Measurements from ENCODE around the gene GALNT10. TPM values are rescaled to one million over a fixed set of nuclear protein-coding genes. Genes with fewer than 3 reads are reported as not detected.

Gene GALNT10
- total RNA-seq, 1 donor from 2014 or later, result 10.2 TPM

GRCh38 chr5:154318691-154319090 is 128.2 kb downstream of the GALNT10 start:
- Histone ChIP-seq H3K9ac (no peak overlapping the region), H3K79me2 (ENCODE audit: low read depth) (no peaks in the 10 kb centered on the region), H3K36me3 (no peaks in the 10 kb centered on the region), H3K4me3 (no peak overlapping the region), H2AFZ (replicated peaks) (no peak overlapping the region), H3K27me3 (no peaks in the 10 kb centered on the region), H3K4me2 (no peak overlapping the region), H3K9me3 (ENCODE audit: low read depth) (no peaks in the 10 kb centered on the region), H3F3A (ENCODE audit: low read depth) (peaks cover 8% of the 10 kb centered on the region), H4K20me1 (ENCODE audit: low read depth) (no peaks in the 10 kb centered on the region), H3K27ac (no peak overlapping the region), H3K4me1 (peaks cover 25% of the 10 kb centered on the region)
- TF ChIP-seq CTCF (IDR thresholded peaks at IDR 0.05), result no peak
- TF ChIP-seq EZH2 (IDR thresholded peaks at IDR 0.05), result no peak
- no peaks in the 10 kb centered on the region for H3K36me3 Mint-ChIP-seq
- no peak overlapping the region for H3K4me3 Mint-ChIP-seq
- no peaks in the 10 kb centered on the region for H3K9me3 Mint-ChIP-seq
- H3K4me1 Mint-ChIP-seq, result peaks cover 34% of the 10 kb centered on the region
- DNase-seq (ENCODE audit: low spot score), result no peak
- H3K27me3 Mint-ChIP-seq (ENCODE audit: insufficient read depth, low read depth), result peaks cover 10% of the 10 kb centered on the region
- peak overlapping the region; percentile 24 for H3K27ac Mint-ChIP-seq

- Histone ChIP-seq H3K4me3 (no peak overlapping the region), H3K27me3 (no peaks in the 10 kb centered on the region), H3F3A (ENCODE audit: low read depth) (peaks cover 8% of the 10 kb centered on the region), H3K4me2 (peak overlapping the region; percentile 46), H2AFZ (replicated peaks) (peak overlapping the region; percentile 69), H3K79me2 (ENCODE audit: low read depth) (no peaks in the 10 kb centered on the region), H3K36me3 (no peaks in the 10 kb centered on the region), H3K9ac (no peak overlapping the region), H3K27ac (peak overlapping the region; percentile 56), H4K20me1 (ENCODE audit: low read depth) (no peaks in the 10 kb centered on the region), H3K9me3 (ENCODE audit: low read depth) (no peaks in the 10 kb centered on the region), H3K4me1 (peaks cover 25% of the 10 kb centered on the region)
- Mint-ChIP-seq H3K4me1 (peaks cover 41% of the 10 kb centered on the region), H3K27ac (peak overlapping the region; percentile 23), H3K9me3 (no peaks in the 10 kb centered on the region), H3K4me3 (peak overlapping the region; percentile 10), H3K27me3 (ENCODE audit: insufficient read depth, low read depth) (peaks cover 13% of the 10 kb centered on the region), H3K36me3 (peaks cover 5% of the 10 kb centered on the region)
- TF ChIP-seq EZH2phosphoT487 (IDR thresholded peaks at IDR 0.05) (no peak), CTCF (IDR thresholded peaks at IDR 0.05) (no peak), EZH2 (IDR thresholded peaks at IDR 0.05) (no peak)
- DNase-seq (ENCODE audit: low spot score), result peak; percentile 55
These were observed 129.2 kb downstream of the GALNT10 start for GRCh38 chr5:154319736-154320135.

- H3F3A ChIP-seq (ENCODE audit: low read depth), result peaks cover 8% of the 10 kb centered on the region
- peaks cover 25% of the 10 kb centered on the region for H3K4me1 ChIP-seq
- no peak for TF ChIP-seq CTCF (IDR thresholded peaks at IDR 0.05)
- TF ChIP-seq EZH2 (IDR thresholded peaks at IDR 0.05), result no peak
- TF ChIP-seq EZH2phosphoT487 (IDR thresholded peaks at IDR 0.05), result no peak
- H2AFZ ChIP-seq (replicated peaks), result no peak overlapping the region
- H3K27me3 ChIP-seq, result no peaks in the 10 kb centered on the region
- peak overlapping the region; percentile 35 for H3K27ac ChIP-seq
- H4K20me1 ChIP-seq (ENCODE audit: low read depth), result no peaks in the 10 kb centered on the region
- H3K4me2 ChIP-seq, result peak overlapping the region; percentile 46
- Mint-ChIP-seq H3K27ac (peak overlapping the region; percentile 57), H3K27me3 (ENCODE audit: insufficient read depth, low read depth) (peaks cover 13% of the 10 kb centered on the region), H3K36me3 (peaks cover 5% of the 10 kb centered on the region), H3K4me3 (no peak overlapping the region), H3K9me3 (no peaks in the 10 kb centered on the region), H3K4me1 (peaks cover 41% of the 10 kb centered on the region)
- DNase-seq (ENCODE audit: low spot score), result no peak
- H3K9me3 ChIP-seq (ENCODE audit: low read depth), result no peaks in the 10 kb centered on the region
- H3K36me3 ChIP-seq, result no peaks in the 10 kb centered on the region
- no peak overlapping the region for H3K4me3 ChIP-seq
- no peak overlapping the region for H3K9ac ChIP-seq
- H3K79me2 ChIP-seq (ENCODE audit: low read depth), result no peaks in the 10 kb centered on the region
These were observed 129.9 kb downstream of the GALNT10 start for GRCh38 chr5:154320224-154321089.
